A549 (cell line): Measurements from ENCODE around the gene SLFN12L.

Experiments
- CEBPB ChIP-seq, 2 experiments: fragments of >200 bp in 1 of 2; sonication (Bioruptor Twin) in 1 of 2; formaldehyde crosslinking in 1 of 2; IDR thresholded peaks; 2 replicates each; pipeline ENCODE4 v1.6.1; 2012 to 2016
- CHD4 ChIP-seq: fragments of 200-600 bp; sonication (generic); IDR thresholded peaks from 2 replicates; pipeline ENCODE4 v1.6.1; 2016; ENCODE audit warnings: antibody characterized with exemption, mild to moderate bottlenecking, borderline replicate concordance
- EP300 ChIP-seq, 2 experiments: fragments of >200 bp; sonication (Bioruptor Twin); formaldehyde crosslinking; IDR thresholded peaks; 2 replicates in 1 of 2; 3 replicates in 1 of 2; pipeline ENCODE4 v1.6.1; 2016 to 2017
- HOXA7 ChIP-seq: fragments of 250-450 bp; sonication (Bioruptor Pico); IDR thresholded peaks from 2 replicates; pipeline ENCODE4 v1.5.0; 2020; ENCODE audit warnings: mild to moderate bottlenecking, moderate library complexity
- JUNB ChIP-seq: fragments of >200 bp; sonication (Bioruptor Twin); formaldehyde crosslinking; IDR thresholded peaks from 2 replicates; pipeline ENCODE4 v1.6.1; 2016
- KDM1A ChIP-seq: fragments of 200-600 bp; sonication (generic); IDR thresholded peaks from 2 replicates; pipeline ENCODE4 v1.6.1; 2016; ENCODE audit warnings: low read depth, mild to moderate bottlenecking
- MYC ChIP-seq: IDR thresholded peaks from 2 replicates; pipeline ENCODE4 v1.6.1; 2012; ENCODE audit warnings: mild to moderate bottlenecking, inconsistent platforms, low read length, improper control_type of control experiment, borderline replicate concordance
- POLR2A ChIP-seq: IDR thresholded peaks from 2 replicates; pipeline ENCODE4 v1.6.1; 2012; ENCODE audit warnings: mild to moderate bottlenecking, low read length
- SMC3 ChIP-seq: fragments of >200 bp; sonication (Bioruptor Twin); formaldehyde crosslinking; IDR thresholded peaks from 3 replicates; pipeline ENCODE4 v1.6.1; 2018; ENCODE audit warnings: inconsistent platforms
- TF ChIP-seq, protein P1 (sequence below): fragments of >200 bp; sonication (Bioruptor Twin); formaldehyde crosslinking; IDR thresholded peaks from 3 replicates; pipeline ENCODE4 v1.5.1; 2016
- TF ChIP-seq, protein P2 (sequence below): IDR thresholded peaks from 2 replicates; pipeline ENCODE4 v1.6.1; 2012; ENCODE audit warnings: low read depth, borderline replicate concordance
- TF ChIP-seq, protein P3 (sequence below): IDR thresholded peaks from 2 replicates; pipeline ENCODE4 v1.6.1; 2012
- TF ChIP-seq, protein P4 (sequence below): fragments of 150-350 bp; IDR thresholded peaks from 2 replicates; pipeline ENCODE4 v1.6.1; 2014; ENCODE audit warnings: low read depth, mild to moderate bottlenecking, low read length

DNA sequence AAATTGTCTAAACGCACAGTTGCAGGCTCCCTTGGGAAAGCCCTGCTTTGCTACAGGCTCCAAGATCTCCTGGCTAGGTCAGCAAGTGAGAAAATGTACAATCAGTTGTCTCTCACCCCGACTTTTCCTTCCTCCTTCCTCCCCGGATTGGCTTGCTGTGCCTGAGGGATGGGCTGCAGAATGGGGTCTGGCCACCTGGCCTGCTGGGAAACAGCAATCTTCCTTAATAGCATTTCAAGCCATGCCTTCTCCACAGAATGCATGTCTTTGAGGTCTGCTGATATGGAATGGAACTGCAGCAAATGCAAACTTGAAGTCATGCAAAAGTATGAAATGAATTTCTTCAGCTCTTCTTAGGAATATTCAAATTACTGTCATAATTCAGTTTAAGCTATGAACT, 46.1 kb downstream of the SLFN12L start:
- TF ChIP-seq, protein P1, sequence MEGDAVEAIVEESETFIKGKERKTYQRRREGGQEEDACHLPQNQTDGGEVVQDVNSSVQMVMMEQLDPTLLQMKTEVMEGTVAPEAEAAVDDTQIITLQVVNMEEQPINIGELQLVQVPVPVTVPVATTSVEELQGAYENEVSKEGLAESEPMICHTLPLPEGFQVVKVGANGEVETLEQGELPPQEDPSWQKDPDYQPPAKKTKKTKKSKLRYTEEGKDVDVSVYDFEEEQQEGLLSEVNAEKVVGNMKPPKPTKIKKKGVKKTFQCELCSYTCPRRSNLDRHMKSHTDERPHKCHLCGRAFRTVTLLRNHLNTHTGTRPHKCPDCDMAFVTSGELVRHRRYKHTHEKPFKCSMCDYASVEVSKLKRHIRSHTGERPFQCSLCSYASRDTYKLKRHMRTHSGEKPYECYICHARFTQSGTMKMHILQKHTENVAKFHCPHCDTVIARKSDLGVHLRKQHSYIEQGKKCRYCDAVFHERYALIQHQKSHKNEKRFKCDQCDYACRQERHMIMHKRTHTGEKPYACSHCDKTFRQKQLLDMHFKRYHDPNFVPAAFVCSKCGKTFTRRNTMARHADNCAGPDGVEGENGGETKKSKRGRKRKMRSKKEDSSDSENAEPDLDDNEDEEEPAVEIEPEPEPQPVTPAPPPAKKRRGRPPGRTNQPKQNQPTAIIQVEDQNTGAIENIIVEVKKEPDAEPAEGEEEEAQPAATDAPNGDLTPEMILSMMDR = no peak
- TF ChIP-seq POLR2A = no peak
- no peak for TF ChIP-seq MYC
- no peak for TF ChIP-seq SMC3
- TF ChIP-seq CEBPB (IDR thresholded peaks at IDR 0.05) = no peak
- TF ChIP-seq, protein P2, sequence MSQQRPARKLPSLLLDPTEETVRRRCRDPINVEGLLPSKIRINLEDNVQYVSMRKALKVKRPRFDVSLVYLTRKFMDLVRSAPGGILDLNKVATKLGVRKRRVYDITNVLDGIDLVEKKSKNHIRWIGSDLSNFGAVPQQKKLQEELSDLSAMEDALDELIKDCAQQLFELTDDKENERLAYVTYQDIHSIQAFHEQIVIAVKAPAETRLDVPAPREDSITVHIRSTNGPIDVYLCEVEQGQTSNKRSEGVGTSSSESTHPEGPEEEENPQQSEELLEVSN = no peak
- TF ChIP-seq HOXA7 (CRISPR knock-in tag) = no peak
- TF ChIP-seq, protein P3, sequence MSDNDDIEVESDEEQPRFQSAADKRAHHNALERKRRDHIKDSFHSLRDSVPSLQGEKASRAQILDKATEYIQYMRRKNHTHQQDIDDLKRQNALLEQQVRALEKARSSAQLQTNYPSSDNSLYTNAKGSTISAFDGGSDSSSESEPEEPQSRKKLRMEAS = no peak
- no peak for TF ChIP-seq JUNB
- TF ChIP-seq, protein P4, sequence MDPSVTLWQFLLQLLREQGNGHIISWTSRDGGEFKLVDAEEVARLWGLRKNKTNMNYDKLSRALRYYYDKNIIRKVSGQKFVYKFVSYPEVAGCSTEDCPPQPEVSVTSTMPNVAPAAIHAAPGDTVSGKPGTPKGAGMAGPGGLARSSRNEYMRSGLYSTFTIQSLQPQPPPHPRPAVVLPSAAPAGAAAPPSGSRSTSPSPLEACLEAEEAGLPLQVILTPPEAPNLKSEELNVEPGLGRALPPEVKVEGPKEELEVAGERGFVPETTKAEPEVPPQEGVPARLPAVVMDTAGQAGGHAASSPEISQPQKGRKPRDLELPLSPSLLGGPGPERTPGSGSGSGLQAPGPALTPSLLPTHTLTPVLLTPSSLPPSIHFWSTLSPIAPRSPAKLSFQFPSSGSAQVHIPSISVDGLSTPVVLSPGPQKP = no peak
- TF ChIP-seq KDM1A = no peak
- TF ChIP-seq EP300 (IDR thresholded peaks at IDR 0.05) = no peak
- TF ChIP-seq CHD4 = no peak
